ENCODE measurements around the gene AMN1. TPM values are rescaled to one million over a fixed set of nuclear protein-coding genes. Genes with fewer than 3 reads are reported as not detected.

AMN1 gene
- total RNA-seq, 1 experiment from 2014 or later: 9.6 TPM

- Histone ChIP-seq H2AK5ac (ENCODE audit: insufficient read length, low read length) (no peak within 1 kb of the TSS), H3K27me3 (ENCODE audit: insufficient read depth, low read length) (no peaks in the 10 kb centered on the region), H4K91ac (ENCODE audit: insufficient read length, low read depth, low read length) (no peak within 1 kb of the TSS), H4K5ac (ENCODE audit: insufficient read length, low read depth, low read length) (no peak within 1 kb of the TSS), H4K20me1 (ENCODE audit: control insufficient read depth, insufficient read depth, insufficient read length) (no peaks in the 10 kb centered on the region), H3K23me2 (ENCODE audit: insufficient read length, low read depth, low read length, poor library complexity, severe bottlenecking) (peaks cover 3% of the 10 kb centered on the region), H2BK120ac (ENCODE audit: low read depth, low read length, poor library complexity, severe bottlenecking) (no peak within 1 kb of the TSS), H2BK20ac (ENCODE audit: low read depth, low read length, poor library complexity, severe bottlenecking) (no peak within 1 kb of the TSS), H3K23ac (ENCODE audit: insufficient read length, low read depth, low read length) (no peak within 1 kb of the TSS), H3K4ac (ENCODE audit: low read depth, low read length) (no peak within 1 kb of the TSS), H3K79me1 (ENCODE audit: insufficient read depth, low read depth, low read length, poor library complexity, severe bottlenecking) (no peaks in the 10 kb centered on the region), H2BK5ac (ENCODE audit: insufficient read length, low read length) (no peak within 1 kb of the TSS), H3K56ac (ENCODE audit: insufficient read length, low read depth, low read length) (no peak within 1 kb of the TSS), H2BK15ac (ENCODE audit: low read depth, low read length) (no peak within 1 kb of the TSS), H4K8ac (replicated peaks; ENCODE audit: insufficient read length, low read depth, low read length) (no peak within 1 kb of the TSS), H3K14ac (ENCODE audit: insufficient read depth, low read length) (no peak within 1 kb of the TSS), H3K79me2 (ENCODE audit: insufficient read depth, low read length) (no peaks in the 10 kb centered on the region), H2AFZ (ENCODE audit: low read length) (peak within 1 kb of the TSS; percentile 67), H3K9ac (ENCODE audit: extremely low read depth, insufficient read length, low read length) (peak within 1 kb of the TSS; percentile 69), H3T11ph (ENCODE audit: low read length) (no peak within 1 kb of the TSS), H3K4me2 (ENCODE audit: insufficient read depth, insufficient read length, low read length) (peak within 1 kb of the TSS; percentile 83), H2BK12ac (ENCODE audit: insufficient read length, low read depth, low read length) (no peak within 1 kb of the TSS), H3K9me3 (ENCODE audit: control insufficient read depth, low read depth, low read length) (no peaks in the 10 kb centered on the region), H3K18ac (ENCODE audit: insufficient read length, low read depth, low read length) (no peak within 1 kb of the TSS), H3K4me1 (ENCODE audit: insufficient read depth, low read length) (no peaks in the 10 kb centered on the region), H3K27ac (ENCODE audit: insufficient read length, low read depth, low read length) (peak within 1 kb of the TSS; percentile 6)
- WGBS (ENCODE audit: extremely low coverage, insufficient read length, low lambda C conversion rate): no CpG with 5 or more reads among the region's 47 CpGs
- H3K4me1 Mint-ChIP-seq: peaks cover 9 to 10% of the 10 kb centered on the region in 2 experiments
- H3K27me3 Mint-ChIP-seq (ENCODE audit: low read depth): no peaks in the 10 kb centered on the region
- peak; percentile 46; the same call in 1 of the 3 replicates for TF ChIP-seq CTCF (conservative IDR thresholded peaks at IDR 0.05)
- H3K36me3 Mint-ChIP-seq (ENCODE audit: insufficient read depth in 1 of 3, low read depth in 3 of 3): peaks cover 0 to 5% (median 4%) of the 10 kb centered on the region in 3 experiments; a peak in 4 of 7 replicates
- peak within 1 kb of the TSS; percentile 95 to 97 for H3K4me3 Mint-ChIP-seq
- peaks cover 4 to 5% of the 10 kb centered on the region in 2 experiments; a peak in 2 of 5 replicates for H3K9me3 Mint-ChIP-seq
- H3K27ac Mint-ChIP-seq: peak within 1 kb of the TSS; percentile 88 to 96 (median 95)
- DNase-seq: peak; percentile 96
These were observed 69.5 kb downstream of the AMN1 start, which contains the start of gene ETFBKMT for GRCh38 chr12:31659087-31659942. TSS of gene ETFBKMT (plus strand) at chr12:31659688. CDS start at chr12:31661954, 2,266 bp downstream.

Measured in H9 (cell line).